Measurements from ENCODE around the gene MRAS. TPM values are rescaled to one million over a fixed set of nuclear protein-coding genes. Genes with fewer than 3 reads are reported as not detected.

MRAS gene
- total and polyA plus RNA-seq, 2 of the 8 experiments (the other 6 are each of a cell fraction or from before 2014, with no cell fraction given), result 10.6 to 16.2 TPM

- no peak for FAIRE-seq
- H4K5ac ChIP-seq (ENCODE audit: insufficient read length, low read depth, low read length), result no peak overlapping the region
- ChIA-PET POLR2A (ENCODE audit: partially characterized antibody) (interaction anchor here (1.5 kb wide), 1 partner anchor 25 kb away, joined by 3 read pairs; no protein-coding TSS in a partner anchor), CTCF (ENCODE audit: partially characterized antibody) (interaction anchor here (0.6 to 4.3 kb wide), 7 partner anchors 16 to 998 kb away, joined by 3 to 25 read pairs (median 4); no protein-coding TSS in a partner anchor)
- no peak overlapping the region for H3K9ac ChIP-seq (replicated peaks in 1 of 4; ENCODE audit: extremely low read depth in 1 of 4, low read depth in 3 of 4, low read length in 3 of 4)
- no peak overlapping the region for H3K4me2 ChIP-seq (ENCODE audit: insufficient read depth in 1 of 2, low read depth in 2 of 2, low read length in 2 of 2)
- H3K4me1 ChIP-seq (replicated peaks in 1 of 4; ENCODE audit: control insufficient read depth in 3 of 4, insufficient read depth in 4 of 4, low read length in 3 of 4), result no peaks in the 10 kb centered on the region; a peak in 1 of 7 replicates
- no peaks in the 10 kb centered on the region for H3K79me2 ChIP-seq (ENCODE audit: control insufficient read depth in 1 of 2, insufficient read depth in 2 of 2, low read length in 2 of 2)
- no peak overlapping the region for H2BK5ac ChIP-seq (ENCODE audit: low read depth, low read length)
- peaks cover 2% of the 10 kb centered on the region; the same call in 1 of the 2 replicates for H3K79me1 ChIP-seq (ENCODE audit: low read depth, low read length)
- TF ChIP-seq POU5F1 (IDR thresholded peaks at IDR 0.05; ENCODE audit: low read depth, low read length), result no peak
- H2AFZ ChIP-seq (ENCODE audit: low read length), result no peak overlapping the region
- no peaks in the 10 kb centered on the region for H3K9me3 ChIP-seq (ENCODE audit: insufficient read depth in 2 of 2, low read depth in 1 of 2, low read length in 1 of 2)
- DNase-seq (ENCODE audit: low read depth in 1 of 2, low spot score in 2 of 2), result no peak
- no peaks in the 10 kb centered on the region; a peak in 1 of 7 replicates for H3K27me3 ChIP-seq (replicated peaks in 1 of 4; ENCODE audit: control insufficient read depth in 3 of 4, extremely low read depth in 1 of 4, insufficient read depth in 3 of 4, low read length in 3 of 4)
- H3K18ac ChIP-seq (ENCODE audit: extremely low read depth, low read length), result no peak overlapping the region
- H3K27ac ChIP-seq (ENCODE audit: low read depth, low read length), result no peak overlapping the region
- H2BK15ac ChIP-seq (ENCODE audit: low read length), result no peak overlapping the region
- H3K4me3 ChIP-seq (ENCODE audit: extremely low read depth in 1 of 4, insufficient read depth in 2 of 4, low read depth in 3 of 4, low read length in 4 of 4), result no peak overlapping the region
- H3K56ac ChIP-seq (replicated peaks; ENCODE audit: insufficient read length, low read depth, low read length), result no peak overlapping the region
- H3K14ac ChIP-seq (ENCODE audit: insufficient read length), result no peak overlapping the region
- no peaks in the 10 kb centered on the region for H3K36me3 ChIP-seq (ENCODE audit: control insufficient read depth in 2 of 4, insufficient read depth in 4 of 4, low read length in 3 of 4)
- no peak overlapping the region for H2BK12ac ChIP-seq (ENCODE audit: low read depth, low read length)
- no peak overlapping the region for H2BK120ac ChIP-seq (replicated peaks; ENCODE audit: low read depth, low read length)
- 88% methylated on average over 8 of the region's 8 CpGs; no CpG with 5 or more reads in 1 of the 2 experiments for WGBS, 2 experiments (ENCODE audit: extremely low coverage in 1 of 2, insufficient coverage in 1 of 2, insufficient read length in 1 of 2, insufficient replicate concordance in 2 of 2, low coverage in 1 of 2, low lambda C conversion rate in 2 of 2, missing lambda C conversion rate in 1 of 2)
- no peak overlapping the region for H2AK5ac ChIP-seq (ENCODE audit: low read depth, low read length)
- H4K8ac ChIP-seq (ENCODE audit: extremely low read depth, insufficient read depth, low read length), result no peak overlapping the region; the same call in none of the 2 replicates
- H3K23ac ChIP-seq (ENCODE audit: insufficient read length), result no peak overlapping the region
- no peak overlapping the region for H3K4ac ChIP-seq (replicated peaks; ENCODE audit: insufficient read length, low read depth, low read length)
- no peak overlapping the region for H2BK20ac ChIP-seq (ENCODE audit: low read length)
- H4K91ac ChIP-seq (replicated peaks; ENCODE audit: insufficient read length, low read length), result no peak overlapping the region
- no peaks in the 10 kb centered on the region for H4K20me1 ChIP-seq (replicated peaks in 1 of 2; ENCODE audit: control insufficient read depth in 1 of 2, insufficient read depth in 2 of 2, low read length in 2 of 2)
- H3K23me2 ChIP-seq (ENCODE audit: low read depth, low read length), result no peaks in the 10 kb centered on the region
Measured at GRCh38 chr3:138369151-138369900, 20.9 kb downstream of the MRAS start.
